ENCODE data around the gene DLX5.

DLX5 gene

DNA sequence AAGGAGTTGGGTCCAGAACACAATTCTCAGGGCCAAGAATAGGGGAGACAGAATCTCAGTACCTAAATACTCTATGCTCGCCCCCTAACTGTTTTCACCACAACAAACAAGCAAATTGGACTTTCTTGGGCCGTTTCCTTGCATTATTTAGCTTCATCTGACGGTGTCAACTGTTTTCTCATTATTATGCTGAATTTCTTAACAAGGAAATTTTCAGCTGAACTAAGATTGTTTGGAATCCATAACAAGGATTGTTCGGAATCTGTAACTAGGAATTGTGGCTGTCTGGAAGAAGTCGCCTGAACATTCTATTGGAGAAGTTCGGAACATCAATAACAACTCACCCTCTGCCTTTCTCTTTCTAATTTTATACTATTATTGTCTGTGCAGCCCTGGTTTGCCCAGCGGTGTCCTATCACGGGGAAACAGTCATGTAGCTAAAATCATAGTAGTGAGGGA, 34.7 kb downstream of the DLX5 start:
- DNase-seq, result no peak

DNA sequence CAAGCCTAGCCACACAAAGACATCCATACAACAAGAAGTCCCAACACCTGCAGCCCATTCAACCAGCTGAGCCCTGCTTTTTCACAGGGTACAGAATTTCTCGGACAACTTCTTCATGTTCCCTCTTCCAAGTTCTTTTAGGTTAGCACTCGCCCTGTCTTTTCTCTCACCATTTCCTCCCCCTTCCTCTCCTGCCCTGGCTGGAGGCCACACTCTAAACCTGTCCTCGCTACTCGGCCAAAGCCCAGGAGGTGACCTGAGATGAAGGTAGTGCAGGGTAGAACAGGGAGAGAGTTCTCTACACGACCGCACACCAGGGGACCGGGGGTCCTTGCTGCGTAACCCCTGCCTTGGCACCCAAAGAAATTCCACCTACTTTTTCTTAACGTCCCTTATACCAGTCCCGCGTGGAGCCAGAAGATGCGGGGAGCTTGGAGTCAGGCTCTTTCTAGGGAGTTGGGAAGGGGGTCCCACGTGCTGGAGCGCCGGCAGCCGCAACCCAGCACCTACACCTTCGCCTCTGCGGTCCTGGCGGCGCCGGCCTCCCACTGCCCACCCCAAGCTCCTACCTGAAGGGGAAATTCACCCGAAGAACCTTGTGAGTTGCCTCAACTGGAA, 35.3 kb downstream of the DLX5 start:
- no peak for DNase-seq

DNA sequence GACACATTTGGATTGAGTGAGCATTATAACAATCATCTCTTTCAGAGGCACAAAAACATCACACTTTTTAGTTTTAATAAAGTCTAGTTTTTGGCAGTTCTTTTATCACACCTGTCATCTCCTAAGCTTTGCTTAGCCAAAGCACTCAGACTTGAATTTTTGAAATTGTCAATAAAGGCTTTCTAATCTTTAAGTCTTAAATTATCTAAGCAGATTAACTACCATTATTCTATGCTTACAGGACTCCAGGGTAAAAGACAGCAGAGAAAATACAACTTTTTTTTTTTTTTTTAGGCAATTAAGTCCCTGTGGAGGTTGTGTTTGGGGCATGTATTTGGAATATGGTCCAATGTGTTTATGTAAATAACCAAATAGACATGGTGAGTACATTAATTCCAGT, 36.9 kb downstream of the DLX5 start:
- no peak for DNase-seq

DNA sequence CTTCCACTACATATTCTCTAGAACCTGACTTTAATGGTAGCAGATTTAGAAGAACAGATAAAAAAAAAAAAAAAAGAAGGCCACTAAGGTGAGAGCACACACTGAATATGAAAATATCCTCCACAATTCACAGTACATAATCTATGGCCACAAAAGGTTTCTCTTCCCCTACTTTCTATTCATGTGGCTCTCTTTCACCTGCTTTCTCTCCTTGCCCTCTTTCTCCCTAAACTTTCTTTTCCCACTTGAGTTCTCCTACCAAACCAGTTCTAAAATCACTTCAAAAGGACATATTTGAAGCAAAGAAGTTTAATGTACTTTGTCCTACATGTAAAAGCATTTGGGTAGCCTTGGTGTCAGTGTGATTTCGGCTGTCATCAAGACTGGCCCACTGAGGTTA, 37.7 kb downstream of the DLX5 start:
- no peak for DNase-seq

DNA sequence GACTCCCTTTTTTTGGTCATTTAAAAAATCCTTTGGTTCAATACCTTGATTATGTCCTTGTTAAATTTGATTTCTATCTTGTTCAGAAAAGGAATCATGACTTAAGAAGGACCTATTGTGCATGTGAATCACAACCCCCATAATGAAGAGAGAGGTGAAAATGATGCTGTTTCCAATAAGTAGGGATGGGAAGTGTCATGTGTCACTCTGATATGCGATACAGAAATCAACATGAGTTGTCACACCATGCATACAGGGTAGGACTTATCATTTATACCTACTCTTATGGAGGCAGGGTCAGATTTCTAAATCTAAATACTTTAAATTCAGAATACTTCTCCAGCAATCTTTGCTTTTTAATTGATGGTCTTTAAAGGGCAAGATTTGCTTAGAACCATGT, 38.6 kb downstream of the DLX5 start:
- DNase-seq, result no peak

DNA sequence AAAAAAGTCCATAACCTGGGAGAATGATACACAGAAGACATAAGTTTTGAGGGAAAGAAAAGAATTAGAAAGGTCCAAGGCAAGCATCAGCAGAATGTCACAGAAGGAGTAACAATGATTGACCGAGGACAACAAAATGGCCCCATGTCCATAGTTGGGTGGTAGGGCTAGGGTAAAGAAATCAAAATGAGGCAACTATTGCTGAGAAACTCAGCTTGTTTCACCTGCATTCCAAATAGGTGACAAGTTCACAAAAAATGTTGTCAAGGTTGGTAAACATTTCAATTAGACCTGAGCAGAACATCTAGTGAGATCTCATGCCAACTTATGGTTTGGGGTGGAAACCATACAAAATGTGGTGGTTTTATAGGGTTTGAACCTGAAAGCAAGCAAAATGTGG, 42.0 kb downstream of the DLX5 start:
- no peak for DNase-seq

DNA sequence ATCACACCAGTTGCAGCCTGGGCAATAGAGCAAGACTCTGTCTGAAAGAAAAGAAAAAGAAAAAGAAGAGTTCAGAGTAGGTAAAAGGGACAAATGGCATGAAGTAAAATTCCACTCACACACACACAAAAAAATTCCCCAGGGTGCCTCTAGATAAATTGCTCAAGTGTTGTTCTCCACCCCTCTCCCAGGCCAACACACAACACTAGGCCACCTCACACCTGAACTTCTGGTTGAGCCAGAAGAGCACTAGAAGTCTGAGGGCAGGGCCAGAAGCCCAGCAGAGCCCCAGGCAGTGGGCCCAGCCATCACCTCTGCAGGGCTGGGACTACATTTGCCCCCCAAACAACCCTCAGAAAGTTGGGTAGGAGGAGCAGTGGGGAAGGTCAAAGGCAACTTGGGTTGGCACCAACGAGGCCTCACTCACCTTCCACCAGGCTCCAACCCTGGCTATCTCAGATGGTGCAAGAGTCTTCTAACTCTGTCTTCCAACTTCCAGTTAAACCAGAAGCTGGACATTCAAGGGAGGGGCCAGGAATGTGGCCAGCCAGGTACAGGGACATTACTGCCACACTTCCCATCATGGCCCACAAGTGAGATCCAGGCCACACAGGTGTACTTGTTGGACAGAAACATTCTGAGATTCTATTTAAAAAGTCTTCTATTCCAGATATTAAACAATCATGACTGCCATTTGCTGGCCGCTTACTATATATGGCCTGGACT, 44.9 kb downstream of the DLX5 start:
- DNase-seq, result no peak

DNA sequence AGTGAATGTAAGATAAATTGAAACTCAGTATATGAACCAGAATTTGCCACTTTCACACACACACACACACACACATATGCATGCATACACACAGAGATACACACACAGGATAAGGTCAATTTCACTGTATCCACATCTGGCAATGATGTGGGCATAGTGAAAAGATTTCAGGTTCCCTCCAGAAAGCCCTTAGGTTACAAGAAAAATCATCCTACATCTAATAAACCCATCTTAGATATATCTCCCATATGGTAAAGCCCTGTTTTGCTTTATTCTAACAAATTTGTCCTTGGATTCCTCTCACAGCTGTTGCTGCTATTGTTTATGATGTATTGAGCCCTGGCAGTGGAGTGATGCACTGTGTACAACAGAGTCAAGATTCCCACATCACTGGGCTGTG, 47.2 kb downstream of the DLX5 start:
- no peak for DNase-seq

DNA sequence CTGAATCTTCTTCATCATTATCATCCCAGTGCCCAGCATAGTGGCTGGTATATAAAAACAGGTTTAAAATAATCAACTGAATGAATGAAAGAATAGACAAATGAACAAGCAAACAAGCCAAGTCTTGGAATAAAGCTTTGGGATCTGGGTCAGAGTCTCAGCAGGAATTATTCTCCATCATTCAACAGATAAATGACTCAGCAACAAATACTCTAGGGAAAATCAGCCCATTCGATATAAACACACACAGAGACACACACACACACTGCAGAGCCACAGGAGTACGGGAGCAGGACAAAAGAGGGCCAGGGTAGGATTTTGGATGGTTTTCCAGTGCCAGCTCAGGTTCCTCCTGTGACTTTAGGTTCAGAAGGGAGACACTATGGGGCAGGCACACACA, 48.5 kb downstream of the DLX5 start:
- DNase-seq, result no peak

DNA sequence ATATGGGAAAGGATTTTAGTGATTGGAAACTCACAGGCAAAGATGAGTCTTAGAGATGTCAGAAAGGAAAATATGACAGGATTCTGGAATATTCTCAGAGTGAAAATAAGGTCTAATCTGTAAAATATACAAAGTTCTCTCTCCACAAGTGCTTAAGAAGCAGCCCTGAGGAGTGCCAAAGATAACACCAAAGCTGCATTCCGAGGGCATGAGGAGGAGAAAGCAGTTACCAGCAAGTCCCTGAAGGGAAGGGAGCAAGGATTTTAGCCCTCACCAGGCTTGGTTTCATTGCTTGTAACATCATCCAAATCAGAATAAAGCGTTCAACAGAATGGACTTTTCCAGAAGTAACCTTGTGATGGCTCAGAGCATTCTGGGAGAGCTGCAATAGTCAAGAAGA, 50.6 kb downstream of the DLX5 start:
- no peak for DNase-seq

DNA sequence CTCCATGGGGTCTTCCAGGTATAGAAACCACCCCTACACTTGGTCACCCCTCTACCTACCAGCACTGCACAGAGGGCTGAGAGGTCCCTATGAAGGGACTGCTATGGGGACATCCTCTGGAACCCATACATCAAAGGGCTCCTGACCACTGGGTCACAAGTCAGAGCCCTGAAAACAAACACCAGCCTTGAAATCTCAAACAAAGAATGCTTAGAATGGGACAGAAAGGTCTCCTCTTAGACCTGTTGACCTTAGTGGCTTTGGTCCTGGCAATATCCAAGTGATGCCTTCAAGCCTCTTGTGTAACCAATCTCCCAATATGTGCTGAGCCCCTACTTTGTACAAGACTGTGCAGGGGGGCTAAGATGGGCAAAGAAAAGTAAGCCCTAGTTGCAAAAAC, 53.9 kb downstream of the DLX5 start:
- DNase-seq, result no peak

Data from effector CD4-positive, alpha-beta T cell (primary cell).